ENCODE measurements around the gene PRCC.

The PRCC gene

GRCh38 chr1:156828400-156829124 lies 61.2 kb downstream of the PRCC start:
- H3K27ac ChIP-seq: no peak overlapping the region
- no peak for TF ChIP-seq CTCF (conservative IDR thresholded peaks at IDR 0.05)

GRCh38 chr1:156832434-156832833 lies 65.1 kb downstream of the PRCC start:
- no peak overlapping the region for H3K27ac ChIP-seq
- no peak for TF ChIP-seq CTCF (conservative IDR thresholded peaks at IDR 0.05)

DNA sequence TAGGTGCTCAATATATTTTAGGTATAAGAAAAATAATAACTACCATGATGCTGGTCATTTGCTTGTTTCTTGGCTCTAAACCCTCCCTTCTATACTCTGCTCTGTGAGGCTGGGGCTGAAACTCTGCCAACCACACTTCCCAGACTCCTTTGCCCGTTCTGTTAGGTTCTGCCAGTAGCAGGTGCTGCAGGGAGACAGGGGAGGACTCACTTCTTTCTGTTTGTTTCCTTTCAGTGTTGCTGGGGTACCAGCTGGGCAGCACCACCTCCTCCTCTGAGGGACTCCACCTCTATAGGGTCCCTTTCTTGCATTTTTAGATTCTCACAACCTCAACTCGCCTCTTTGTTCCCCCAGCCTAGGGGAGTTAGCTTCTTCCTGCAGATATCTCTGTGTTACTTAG lies 66.3 kb downstream of the PRCC start:
- H3K27ac ChIP-seq: no peak overlapping the region
- TF ChIP-seq CTCF (conservative IDR thresholded peaks at IDR 0.05): no peak

GRCh38 chr1:156834322-156834721 lies 67.0 kb downstream of the PRCC start:
- no peak for TF ChIP-seq CTCF (conservative IDR thresholded peaks at IDR 0.05)
- H3K27ac ChIP-seq: no peak overlapping the region

GRCh38 chr1:156836041-156836654 lies 68.8 kb downstream of the PRCC start:
- TF ChIP-seq CTCF (conservative IDR thresholded peaks at IDR 0.05): no peak
- H3K27ac ChIP-seq: no peak overlapping the region

DNA sequence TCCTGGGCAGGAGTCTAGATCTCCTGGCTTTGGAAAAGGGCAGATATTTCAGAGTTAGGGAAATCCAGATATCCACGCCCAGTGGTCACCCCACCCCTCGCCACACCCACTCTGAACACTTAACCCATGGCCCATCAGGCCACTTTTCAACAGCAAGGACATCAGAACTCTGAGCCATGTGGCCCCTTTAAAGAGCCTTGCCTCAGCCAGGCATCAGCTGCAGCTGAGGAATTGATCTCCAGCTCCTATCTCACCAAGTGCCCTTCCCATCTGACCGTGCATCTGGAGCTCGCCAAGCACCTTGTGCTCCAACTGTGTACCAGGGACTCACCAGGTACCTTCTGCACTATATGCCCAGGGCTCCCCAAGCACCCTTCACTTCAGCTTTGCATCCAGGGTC lies 69.6 kb downstream of the PRCC start:
- TF ChIP-seq CTCF (conservative IDR thresholded peaks at IDR 0.05): no peak
- no peak overlapping the region for H3K27ac ChIP-seq

- H3K27ac ChIP-seq: no peak overlapping the region
- peak; percentile 89 for TF ChIP-seq CTCF (conservative IDR thresholded peaks at IDR 0.05)
Measured at GRCh38 chr1:156838972-156839371, 71.6 kb downstream of the PRCC start.

All from VCaP (cell line).